Heart right ventricle (tissue), 16 donors: ENCODE measurements around the gene ATG16L1. TPM values are rescaled to one million over a fixed set of nuclear protein-coding genes. Genes with fewer than 3 reads are reported as not detected.

ENCODE experiments used
- ATAC-seq, 8 donors: fragments of 200-7000 bp; cut with Tn5 transposase; one replicate each; pipeline ENCODE4 v1.9.1; 2020; ENCODE audit warnings: mild to moderate bottlenecking in 8 of 8, moderate library complexity in 8 of 8, moderate number of reproducible peaks in 1 of 8
- DNase-seq, 2 donors: peaks; one replicate each; pipeline ENCODE4 v3.0.0-alpha.2; 2020
- H3K27ac ChIP-seq, 10 donors: fragments of 200-600 bp; sonication (generic) in 2 of 10; one replicate each; pipeline versions ENCODE4 v1.5.0 to v1.8.0; 2020 to 2022; ENCODE audit warnings: mild to moderate bottlenecking in 3 of 10
- H3K27me3 ChIP-seq, 7 donors: fragments of 200-600 bp; one replicate each; pipeline ENCODE4 v1.8.0; 2021 to 2022; ENCODE audit warnings: mild to moderate bottlenecking in 2 of 7
- H3K36me3 ChIP-seq, 9 donors: fragments of 200-600 bp; sonication (generic) in 1 of 9; one replicate each; pipeline versions ENCODE4 v1.5.0 to v1.8.0; 2020 to 2022; ENCODE audit warnings: mild to moderate bottlenecking in 2 of 9
- H3K4me1 ChIP-seq, 9 donors: fragments of 200-600 bp; sonication (generic) in 1 of 9; one replicate each; pipeline versions ENCODE4 v1.5.0 to v1.8.0; 2020 to 2022; ENCODE audit warnings: mild to moderate bottlenecking in 4 of 9
- H3K4me3 ChIP-seq, 10 donors: fragments of 200-600 bp; sonication (generic) in 2 of 10; one replicate each; pipeline versions ENCODE4 v1.5.0 to v1.8.0; 2020 to 2022; ENCODE audit warnings: mild to moderate bottlenecking in 7 of 10, moderate library complexity in 2 of 10
- H3K9me3 ChIP-seq, 11 donors: fragments of 200-600 bp in 10 of 11; sonication (generic) in 2 of 11; one replicate each; pipeline versions ENCODE4 v1.5.0 to v1.8.0; 2013 to 2022; ENCODE audit warnings: mild to moderate bottlenecking in 2 of 11, control low read depth in 1 of 11, moderate library complexity in 1 of 11
- WGBS, 2 donors: extraction: QIAGEN DNeasy Blood & Tissue Kit; methylation state at CpG; one replicate each; pipeline ENCODE4 v1.1.7; 2013; ENCODE audit warnings: inconsistent platforms in 1 of 2; 5-methylcytosine and 5-hydroxymethylcytosine counted together
- intact Hi-C, 10 donors: fragments of 100-400 bp; cut with DNase I; formaldehyde crosslinking; loops; one replicate each; pipeline versions ENCODE4 v1.11.1 to v1.14.2; 2022
- polyA plus RNA-seq, 2 donors: library from polyadenylated mRNA; stranded (reverse); fragments of 200-250 nt; gene quantifications; one replicate each; pipeline ENCODE4 v1.2.3, GENCODE V29; 2013
- total RNA-seq, 10 donors: library from RNA; stranded (reverse); fragmentation: NEBNext Ultra II Directional in 3 of 10; extraction: Animal tissue kit (Norgen Biotek cat#: 25700) in 3 of 10; gene quantifications; one replicate each; pipeline versions ENCODE4 v1.2.1 to v1.2.4, GENCODE V29; 2021 to 2023
- TF ChIP-seq, protein P1 (sequence below), 9 donors: fragments of 200-600 bp; sonication (generic) in 2 of 9; IDR thresholded peaks; one replicate each; pipeline versions ENCODE4 v1.5.0 to v1.8.0; 2021 to 2022; ENCODE audit warnings: antibody characterized with exemption in 9 of 9, mild to moderate bottlenecking in 5 of 9, moderate library complexity in 1 of 9
- donor health status: Arrhythmogenic right ventricular cardiomyopathy.
- donor health status: ischemic (EF 13 %, LVEDD 7.1; RV severe dilation, severe dysfunction).
- donor health status: healthy with polysubstance abuse.
- donor health status: DM: no; HTN: yes; CAD: no.
- donor health status: DM: no; HTN: no; CAD: no.
- donor health status: ischemic (EF 25% LVEDD 6.9; RV normal size, moderate dysfunction).
- donor health status: ischemic (EF 25% LVEDD 5.7; RV mildly dilated, moderate dysfunction).
- donor health status: healthy.
- donor health status: DM: yes; HTN: yes; CAD: no.
- donor health status: Ischemic cardiomyopathy.
- donor health status: ischemic (EF 35%, LVEDD 5.7; RV mildly dilated, moderate dysfunction).
- donor health status: nonischemic (EF 11% LVEDD 7.7; RV severe dilation, severe dysfunction).
- donor health status: DM: yes; HTN: yes; CAD: no.
- donor health status: PGD.
- donor health status: ischemic (EF 29% LVEDD 5.4; RV normal size, mild dysfunction).
- donor health status: nonischemic (EF 23%, LVEDD 6.1; RV moderate dilation, normal function).

ATG16L1 gene
- total and polyA plus RNA-seq, 12 donors, result 7.4 to 19.2 (median 15.5) TPM

DNA sequence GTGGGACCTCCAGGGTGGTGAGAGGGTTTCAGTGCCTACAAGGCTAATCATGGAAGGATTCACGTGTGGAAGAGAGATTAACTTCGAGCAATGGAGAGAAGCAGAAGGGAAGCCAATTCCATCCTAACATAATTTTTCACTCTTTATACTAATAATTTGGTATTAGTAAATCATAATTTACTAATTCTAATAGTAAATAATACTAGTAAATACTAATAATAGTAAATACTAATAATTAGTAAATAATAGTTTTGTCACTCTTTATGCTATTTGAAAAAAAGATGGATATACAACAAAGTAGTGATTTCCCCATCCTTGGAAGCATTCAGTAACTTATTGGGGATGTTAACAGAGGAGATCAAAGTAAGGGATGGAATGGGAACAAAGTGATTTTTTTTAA lies 49.8 kb downstream of the ATG16L1 start:
- 91% methylated on average over 2 of the region's 2 CpGs for WGBS, 2 donors
- DNase-seq (no peak), ATAC-seq (no peak)
- Histone ChIP-seq H3K27ac (no peak overlapping the region), H3K36me3 (peaks cover 0 to 2% (median 0%) of the 10 kb centered on the region in 9 donors), H3K27me3 (no peaks in the 10 kb centered on the region), H3K4me1 (no peaks in the 10 kb centered on the region), H3K4me3 (no peak overlapping the region), H3K9me3 (no peaks in the 10 kb centered on the region)
- TF ChIP-seq, protein P1, sequence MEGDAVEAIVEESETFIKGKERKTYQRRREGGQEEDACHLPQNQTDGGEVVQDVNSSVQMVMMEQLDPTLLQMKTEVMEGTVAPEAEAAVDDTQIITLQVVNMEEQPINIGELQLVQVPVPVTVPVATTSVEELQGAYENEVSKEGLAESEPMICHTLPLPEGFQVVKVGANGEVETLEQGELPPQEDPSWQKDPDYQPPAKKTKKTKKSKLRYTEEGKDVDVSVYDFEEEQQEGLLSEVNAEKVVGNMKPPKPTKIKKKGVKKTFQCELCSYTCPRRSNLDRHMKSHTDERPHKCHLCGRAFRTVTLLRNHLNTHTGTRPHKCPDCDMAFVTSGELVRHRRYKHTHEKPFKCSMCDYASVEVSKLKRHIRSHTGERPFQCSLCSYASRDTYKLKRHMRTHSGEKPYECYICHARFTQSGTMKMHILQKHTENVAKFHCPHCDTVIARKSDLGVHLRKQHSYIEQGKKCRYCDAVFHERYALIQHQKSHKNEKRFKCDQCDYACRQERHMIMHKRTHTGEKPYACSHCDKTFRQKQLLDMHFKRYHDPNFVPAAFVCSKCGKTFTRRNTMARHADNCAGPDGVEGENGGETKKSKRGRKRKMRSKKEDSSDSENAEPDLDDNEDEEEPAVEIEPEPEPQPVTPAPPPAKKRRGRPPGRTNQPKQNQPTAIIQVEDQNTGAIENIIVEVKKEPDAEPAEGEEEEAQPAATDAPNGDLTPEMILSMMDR (IDR thresholded peaks at IDR 0.05), result no peak
- intact Hi-C loops, result no loop called here

DNA sequence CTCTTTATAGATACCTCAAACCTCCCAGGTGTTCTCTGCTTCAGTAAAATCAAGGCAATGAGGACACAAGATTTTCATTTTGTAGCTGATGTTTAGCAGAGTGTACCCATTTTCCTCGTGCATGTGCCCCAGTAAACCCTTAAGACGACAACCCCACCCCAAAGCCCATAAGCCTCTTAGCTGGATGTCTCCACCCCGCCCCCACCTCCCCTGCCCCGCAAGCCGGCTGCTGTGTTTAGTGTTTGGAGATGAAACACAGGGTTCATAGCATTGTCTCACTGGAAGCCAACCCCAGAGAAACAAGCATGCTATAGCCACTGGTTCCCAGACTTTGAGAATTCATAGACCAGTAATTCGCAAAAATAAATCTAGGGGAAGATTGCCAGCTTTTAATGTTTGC lies 50.3 kb downstream of the ATG16L1 start:
- intact Hi-C loops, result no loop called here
- Histone ChIP-seq H3K27ac (no peak overlapping the region), H3K4me1 (no peaks in the 10 kb centered on the region), H3K9me3 (no peaks in the 10 kb centered on the region), H3K4me3 (no peak overlapping the region), H3K36me3 (no peaks in the 10 kb centered on the region), H3K27me3 (no peaks in the 10 kb centered on the region)
- no peak for ATAC-seq
- DNase-seq, result no peak
- TF ChIP-seq, protein P1 (IDR thresholded peaks at IDR 0.05), result no peak
- 61 to 69% methylated on average over 6 of the region's 6 CpGs for WGBS, 2 donors

- H3K27ac ChIP-seq, result no peak overlapping the region
- intact Hi-C loops, result no loop called here
- TF ChIP-seq, protein P1 (IDR thresholded peaks at IDR 0.05), result no peak
- H3K9me3 ChIP-seq, result no peaks in the 10 kb centered on the region
- no peaks in the 10 kb centered on the region for H3K4me1 ChIP-seq
- ATAC-seq (no peak), DNase-seq (no peak)
- H3K36me3 ChIP-seq, result no peaks in the 10 kb centered on the region
- no peaks in the 10 kb centered on the region for H3K27me3 ChIP-seq
- H3K4me3 ChIP-seq, result no peak overlapping the region
- WGBS, 2 donors, result 88 to 90% methylated on average over 3 of the region's 3 CpGs
Observed at GRCh38 chr2:233303252-233303651, 51.8 kb downstream of the ATG16L1 start.

GRCh38 chr2:233307565-233307964 lies 56.1 kb downstream of the ATG16L1 start, which contains the start of gene SAG:
Gene SAG (plus strand): TSS chr2:233307816. CDS start chr2:233309190, 1,374 bp downstream.
- Histone ChIP-seq H3K9me3 (no peaks in the 10 kb centered on the region), H3K4me3 (no peak within 1 kb of the TSS), H3K4me1 (no peaks in the 10 kb centered on the region), H3K36me3 (no peaks in the 10 kb centered on the region), H3K27ac (no peak within 1 kb of the TSS), H3K27me3 (no peaks in the 10 kb centered on the region)
- intact Hi-C loops, result no loop called here
- TF ChIP-seq, protein P1 (IDR thresholded peaks at IDR 0.05), result no peak
- ATAC-seq, result no peak
- 75 to 77% methylated on average over 7 of the region's 7 CpGs for WGBS, 2 donors
- no peak for DNase-seq
